Measurements from ENCODE around the gene PDE11A. TPM values are rescaled to one million over a fixed set of nuclear protein-coding genes. Genes with fewer than 3 reads are reported as not detected.
"Not testable (repeated sequence)": the region's sequence is repeated elsewhere in the genome, so short reads cannot be mapped to it uniquely, and the experiment has no call there.

Gene PDE11A
- total RNA-seq, 1 donor = under 0.01 TPM

- Histone ChIP-seq H3K4me3 (ENCODE audit: low read length) (no peak overlapping the region), H3K9me3 (ENCODE audit: low read depth, low read length) (no peaks in the 10 kb centered on the region), H3K27me3 (ENCODE audit: insufficient read depth, low read length) (no peaks in the 10 kb centered on the region), H3K4me1 (ENCODE audit: insufficient read depth, low read length) (no peaks in the 10 kb centered on the region)
These were observed 70.5 kb downstream of the PDE11A start for GRCh38 chr2:178002038-178002437.

GRCh38 chr2:177998996-177999395 lies 73.6 kb downstream of the PDE11A start:
- no peaks in the 10 kb centered on the region for H3K27me3 ChIP-seq (ENCODE audit: insufficient read depth, low read length)
- H3K4me1 ChIP-seq (ENCODE audit: insufficient read depth, low read length) = no peaks in the 10 kb centered on the region
- no peak overlapping the region for H3K4me3 ChIP-seq (ENCODE audit: low read length)
- no peaks in the 10 kb centered on the region for H3K9me3 ChIP-seq (ENCODE audit: low read depth, low read length)

- Histone ChIP-seq H3K4me3 (ENCODE audit: low read length) (no peak overlapping the region), H3K9me3 (ENCODE audit: low read depth, low read length) (no peaks in the 10 kb centered on the region), H3K27me3 (ENCODE audit: insufficient read depth, low read length) (no peaks in the 10 kb centered on the region), H3K4me1 (ENCODE audit: insufficient read depth, low read length) (no peaks in the 10 kb centered on the region)
These were observed 74.6 kb downstream of the PDE11A start for GRCh38 chr2:177998006-177998405.

GRCh38 chr2:177992992-177993391 lies 79.6 kb downstream of the PDE11A start:
- Histone ChIP-seq H3K4me3 (ENCODE audit: low read length) (no peak overlapping the region), H3K27me3 (ENCODE audit: insufficient read depth, low read length) (no peaks in the 10 kb centered on the region), H3K4me1 (ENCODE audit: insufficient read depth, low read length) (no peaks in the 10 kb centered on the region), H3K9me3 (ENCODE audit: low read depth, low read length) (no peaks in the 10 kb centered on the region)

GRCh38 chr2:177989029-177989885 lies 83.3 kb downstream of the PDE11A start:
- Histone ChIP-seq H3K4me3 (ENCODE audit: low read length) (no peak overlapping the region), H3K9me3 (ENCODE audit: low read depth, low read length) (no peaks in the 10 kb centered on the region), H3K4me1 (ENCODE audit: insufficient read depth, low read length) (no peaks in the 10 kb centered on the region), H3K27me3 (ENCODE audit: insufficient read depth, low read length) (no peaks in the 10 kb centered on the region)

GRCh38 chr2:177984749-177985148 lies 87.8 kb downstream of the PDE11A start:
- Histone ChIP-seq H3K9me3 (ENCODE audit: low read depth, low read length) (no peaks in the 10 kb centered on the region), H3K4me3 (ENCODE audit: low read length) (no peak overlapping the region), H3K27me3 (ENCODE audit: insufficient read depth, low read length) (peaks cover 3% of the 10 kb centered on the region), H3K4me1 (ENCODE audit: insufficient read depth, low read length) (no peaks in the 10 kb centered on the region)

GRCh38 chr2:177983183-177983788 lies 89.3 kb downstream of the PDE11A start:
- Histone ChIP-seq H3K4me1 (ENCODE audit: insufficient read depth, low read length) (no peaks in the 10 kb centered on the region), H3K9me3 (ENCODE audit: low read depth, low read length) (no peaks in the 10 kb centered on the region), H3K4me3 (ENCODE audit: low read length) (no peak overlapping the region), H3K27me3 (ENCODE audit: insufficient read depth, low read length) (peaks cover 3% of the 10 kb centered on the region)

- Histone ChIP-seq H3K27me3 (ENCODE audit: insufficient read depth, low read length) (no peaks in the 10 kb centered on the region), H3K4me1 (ENCODE audit: insufficient read depth, low read length) (no peaks in the 10 kb centered on the region), H3K4me3 (ENCODE audit: low read length) (no peak overlapping the region), H3K9me3 (ENCODE audit: low read depth, low read length) (no peaks in the 10 kb centered on the region)
These were observed 99.8 kb downstream of the PDE11A start for GRCh38 chr2:177972782-177973181.

- Histone ChIP-seq H3K4me3 (ENCODE audit: low read length) (no peak overlapping the region), H3K27me3 (ENCODE audit: insufficient read depth, low read length) (no peaks in the 10 kb centered on the region), H3K9me3 (ENCODE audit: low read depth, low read length) (no peaks in the 10 kb centered on the region), H3K4me1 (ENCODE audit: insufficient read depth, low read length) (no peaks in the 10 kb centered on the region)
These were observed 100.5 kb downstream of the PDE11A start for GRCh38 chr2:177972123-177972522.

GRCh38 chr2:177970670-177971454 lies 101.7 kb downstream of the PDE11A start:
- H3K27me3 ChIP-seq (ENCODE audit: insufficient read depth, low read length) = no peaks in the 10 kb centered on the region
- H3K4me1 ChIP-seq (ENCODE audit: insufficient read depth, low read length) = no peaks in the 10 kb centered on the region
- H3K4me3 ChIP-seq (ENCODE audit: low read length) = no peak overlapping the region
- no peaks in the 10 kb centered on the region for H3K9me3 ChIP-seq (ENCODE audit: low read depth, low read length)

- H3K4me3 ChIP-seq (ENCODE audit: low read length) = no peak overlapping the region
These were observed 107.7 kb downstream of the PDE11A start for GRCh38 chr2:177964892-177965291.

GRCh38 chr2:177952151-177952550 lies 120.4 kb downstream of the PDE11A start:
- Histone ChIP-seq H3K4me1 (ENCODE audit: insufficient read depth, low read length) (no peaks in the 10 kb centered on the region), H3K9me3 (ENCODE audit: low read depth, low read length) (no peaks in the 10 kb centered on the region)

More at GRCh38 chr2:177964892-177965291, 107.7 kb downstream of the PDE11A start:
- no peaks in the 10 kb centered on the region for H3K4me1 ChIP-seq (ENCODE audit: insufficient read depth, low read length)
- no peaks in the 10 kb centered on the region for H3K9me3 ChIP-seq (ENCODE audit: low read depth, low read length)
- H3K27me3 ChIP-seq (ENCODE audit: insufficient read depth, low read length) = no peaks in the 10 kb centered on the region

GRCh38 chr2:177947598-177947997 lies 125.0 kb downstream of the PDE11A start:
- H3K4me1 ChIP-seq (ENCODE audit: insufficient read depth, low read length); H3K27me3 ChIP-seq (ENCODE audit: insufficient read depth, low read length); H3K9me3 ChIP-seq (ENCODE audit: low read depth, low read length); H3K4me3 ChIP-seq (ENCODE audit: low read length): not testable (repeated sequence)

More at GRCh38 chr2:177952151-177952550, 120.4 kb downstream of the PDE11A start:
- no peak overlapping the region for H3K4me3 ChIP-seq (ENCODE audit: low read length)
- H3K27me3 ChIP-seq (ENCODE audit: insufficient read depth, low read length) = no peaks in the 10 kb centered on the region

- not testable (repeated sequence) for H3K4me1 ChIP-seq (ENCODE audit: insufficient read depth, low read length); H3K4me3 ChIP-seq (ENCODE audit: low read length); H3K27me3 ChIP-seq (ENCODE audit: insufficient read depth, low read length); H3K9me3 ChIP-seq (ENCODE audit: low read depth, low read length)
These were observed 128.0 kb downstream of the PDE11A start for GRCh38 chr2:177944530-177944929.

GRCh38 chr2:177942731-177943130 lies 129.8 kb downstream of the PDE11A start:
- H3K4me3 ChIP-seq (ENCODE audit: low read length) = no peak overlapping the region
- no peaks in the 10 kb centered on the region for H3K9me3 ChIP-seq (ENCODE audit: low read depth, low read length)
- H3K4me1 ChIP-seq (ENCODE audit: insufficient read depth, low read length) = no peaks in the 10 kb centered on the region
- H3K27me3 ChIP-seq (ENCODE audit: insufficient read depth, low read length) = no peaks in the 10 kb centered on the region
